Stimulated activated CD8-positive, alpha-beta memory T cell treated with anti-CD3 and anti-CD28 coated beads, Interleukin-4, amount 100 ng/mL, for 24 hours (primary cell): ENCODE measurements around the gene CYBC1.

Source experiments
- DNase-seq: peaks from one replicate; pipeline ENCODE4 v3.0.0-alpha.2; 2020; ENCODE audit warnings: low read depth

CYBC1 gene

GRCh38 chr17:82450357-82451106 is at the start of gene CYBC1:
TSS of gene CYBC1 (minus strand) at chr17:82450752. CDS start at chr17:82449254, 1,498 bp downstream.
- peak; percentile 89 for DNase-seq

DNA sequence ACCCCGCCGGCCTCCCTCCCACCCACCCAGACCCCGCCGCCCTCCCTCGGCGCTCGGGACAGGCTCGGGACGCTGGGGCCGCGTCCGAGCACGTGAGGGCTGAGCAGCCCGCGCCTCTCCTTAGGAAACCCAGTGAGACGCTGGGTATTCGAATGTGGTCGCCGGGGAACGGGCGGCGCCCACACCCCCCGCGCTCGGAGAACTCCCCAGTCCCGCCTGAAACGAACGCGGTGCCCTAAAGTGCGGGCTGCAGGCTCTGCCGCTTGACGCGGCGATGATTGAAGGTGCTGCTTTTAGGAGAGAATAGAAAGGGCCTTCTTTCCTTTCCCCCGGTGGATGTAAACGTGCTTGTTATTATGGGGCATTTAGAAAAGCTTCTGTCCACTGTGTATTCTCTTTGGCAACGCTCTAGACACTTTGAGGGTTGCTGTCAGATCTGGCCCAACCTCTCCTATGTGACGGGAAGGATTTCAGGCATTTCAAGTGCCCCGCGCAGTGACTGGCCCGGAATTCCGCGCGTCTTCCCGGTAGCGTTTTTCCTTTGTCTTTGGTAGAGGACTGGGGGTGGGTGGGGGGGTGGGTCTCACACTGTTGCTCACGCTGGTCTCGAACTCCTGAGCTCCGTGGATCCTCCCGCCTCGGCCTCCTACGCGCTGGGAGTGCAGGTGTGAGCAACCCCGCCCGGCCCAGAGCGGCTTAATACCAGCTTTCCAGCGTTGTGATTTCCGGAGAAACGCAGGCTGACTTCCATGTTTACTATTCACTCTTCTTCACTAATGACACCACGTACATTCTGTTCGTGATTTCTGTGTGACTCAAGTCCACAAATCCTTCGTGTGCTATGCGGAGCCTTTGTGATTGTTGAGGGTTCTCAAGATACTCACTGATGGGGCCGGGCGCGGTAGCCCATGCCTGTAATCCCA is 47.2 kb upstream of the CYBC1 start:
- DNase-seq = no peak

GRCh38 chr17:82496529-82497434 is 46.2 kb upstream of the CYBC1 start:
- peak; percentile 92 for DNase-seq

DNA sequence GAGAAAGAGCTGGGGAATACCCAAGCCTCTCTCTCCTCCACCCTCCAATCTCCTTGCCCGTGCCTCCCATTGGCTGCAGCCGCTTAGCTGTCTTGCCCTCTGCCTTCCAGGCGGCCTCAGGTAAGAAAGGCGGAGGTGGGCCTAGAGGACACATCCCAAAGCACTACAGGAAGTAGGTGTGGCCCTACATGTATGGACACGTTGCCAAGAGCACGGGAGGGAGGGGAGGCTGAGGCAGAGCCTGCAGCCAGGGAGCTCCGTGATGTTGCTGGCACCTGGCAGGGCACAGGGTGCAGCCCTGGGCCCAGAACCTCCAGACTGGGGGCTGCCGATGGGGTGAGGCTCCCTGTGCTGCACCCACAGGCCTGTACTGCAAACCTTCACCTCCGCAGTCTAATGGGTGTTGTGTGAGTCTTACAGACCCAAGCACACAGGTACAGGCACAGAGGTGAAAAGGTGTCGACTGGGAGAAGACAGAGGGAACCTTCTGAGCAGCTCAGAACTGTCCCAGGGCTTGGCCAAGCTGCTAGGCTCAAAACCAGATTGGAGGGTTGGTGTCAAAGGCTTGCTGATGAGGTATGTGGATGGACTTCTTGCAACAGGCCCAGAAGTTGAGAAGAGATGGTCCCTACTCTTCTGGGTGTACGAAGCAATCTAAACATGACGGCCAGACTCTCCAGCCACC is 45.4 kb upstream of the CYBC1 start:
- no peak for DNase-seq

- peak; percentile 76 for DNase-seq
Observed at GRCh38 chr17:82494236-82495055, 43.9 kb upstream of the CYBC1 start.

- DNase-seq = no peak
Observed at GRCh38 chr17:82493226-82493781, 42.8 kb upstream of the CYBC1 start.

GRCh38 chr17:82492643-82493225 is 42.2 kb upstream of the CYBC1 start:
- DNase-seq = no peak

DNA sequence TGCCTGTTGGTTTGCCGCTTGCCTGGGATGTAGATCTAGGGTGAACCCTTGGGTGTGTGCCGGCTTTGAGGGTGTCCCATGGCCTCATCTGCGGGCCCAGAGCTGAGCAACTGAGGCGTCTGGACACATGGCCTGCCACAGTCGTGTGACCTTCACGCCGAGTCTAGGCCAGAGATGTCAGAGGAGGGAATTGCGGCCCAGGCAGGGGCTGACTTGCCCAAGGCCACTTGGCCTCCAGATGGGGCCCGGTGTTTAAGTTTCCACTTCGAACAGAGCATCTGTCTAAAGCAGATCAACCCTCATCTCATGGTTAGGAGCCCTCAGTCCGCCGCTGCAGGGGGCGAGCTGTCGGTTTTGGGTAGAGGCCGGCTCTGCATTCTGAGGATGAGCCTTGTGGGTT is 41.0 kb upstream of the CYBC1 start:
- no peak for DNase-seq

- DNase-seq = no peak
Observed at GRCh38 chr17:82491196-82491530, 40.6 kb upstream of the CYBC1 start.

- DNase-seq = no peak
Observed at GRCh38 chr17:82490512-82491195, 40.1 kb upstream of the CYBC1 start.

GRCh38 chr17:82489851-82490511 is 39.4 kb upstream of the CYBC1 start:
- no peak for DNase-seq

DNA sequence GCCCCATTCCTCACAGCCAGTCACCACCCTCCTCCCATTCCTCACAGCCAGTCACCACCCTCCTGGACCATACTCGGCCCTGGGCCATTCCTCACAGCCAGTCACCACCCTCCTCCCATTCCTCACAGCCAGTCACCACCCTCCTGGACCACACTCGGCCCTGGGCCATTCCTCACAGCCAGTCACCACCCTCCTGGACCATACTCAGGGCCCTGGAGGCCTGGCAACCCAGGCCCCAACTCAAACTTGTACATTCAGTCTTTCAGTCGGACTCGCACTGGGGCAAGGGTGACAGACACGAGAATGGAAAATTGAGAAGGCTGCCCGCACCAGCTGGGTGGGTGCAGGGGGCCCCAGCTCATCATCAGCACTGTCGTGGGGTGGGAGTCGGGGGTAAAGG is 38.6 kb upstream of the CYBC1 start:
- DNase-seq = no peak

- DNase-seq = no peak
Observed at GRCh38 chr17:82487910-82488309, 37.4 kb upstream of the CYBC1 start.

DNA sequence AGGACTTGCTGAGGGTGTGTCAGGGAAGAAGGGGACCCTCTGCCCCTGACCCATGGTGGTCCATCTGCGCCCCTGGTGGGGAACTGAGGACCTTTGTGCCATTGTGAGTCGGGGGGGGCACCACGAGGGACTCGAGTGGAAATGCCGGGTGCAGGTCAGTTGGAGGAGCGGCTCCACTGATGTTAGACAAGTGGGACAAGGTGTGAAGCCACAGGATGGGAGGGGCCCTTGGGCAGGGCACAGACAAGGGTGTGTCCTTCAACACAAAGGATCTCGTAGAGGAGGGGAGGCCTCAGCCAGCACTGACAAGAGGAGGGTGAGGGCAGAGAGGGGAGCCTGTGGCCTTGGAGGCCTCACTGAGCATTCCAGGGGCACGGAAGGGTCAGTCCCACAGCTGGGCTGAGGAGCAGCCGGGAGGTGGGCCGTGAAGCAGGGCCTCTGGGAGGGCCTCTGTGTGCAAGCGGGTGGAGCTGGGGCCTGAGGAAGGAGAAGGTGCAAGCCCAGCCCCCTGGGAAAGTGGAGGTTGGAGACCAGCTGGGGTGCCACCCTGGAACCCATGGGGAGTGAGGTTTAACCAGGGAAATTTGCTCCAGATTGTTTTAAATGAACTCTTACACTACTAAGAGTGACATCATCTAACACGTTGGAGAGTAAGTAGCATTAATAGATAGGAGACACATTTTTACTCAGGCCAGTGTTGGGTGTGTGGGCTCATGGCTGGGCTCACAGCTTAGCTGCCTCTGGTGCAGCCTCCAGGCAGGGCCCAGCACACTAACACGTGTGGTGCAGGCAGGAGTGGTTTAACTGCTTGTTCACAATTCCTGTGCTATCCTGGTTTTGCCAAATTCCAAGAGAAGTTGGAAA is 35.9 kb upstream of the CYBC1 start:
- no peak for DNase-seq

GRCh38 chr17:82483836-82484235 is 33.3 kb upstream of the CYBC1 start:
- DNase-seq = no peak

DNA sequence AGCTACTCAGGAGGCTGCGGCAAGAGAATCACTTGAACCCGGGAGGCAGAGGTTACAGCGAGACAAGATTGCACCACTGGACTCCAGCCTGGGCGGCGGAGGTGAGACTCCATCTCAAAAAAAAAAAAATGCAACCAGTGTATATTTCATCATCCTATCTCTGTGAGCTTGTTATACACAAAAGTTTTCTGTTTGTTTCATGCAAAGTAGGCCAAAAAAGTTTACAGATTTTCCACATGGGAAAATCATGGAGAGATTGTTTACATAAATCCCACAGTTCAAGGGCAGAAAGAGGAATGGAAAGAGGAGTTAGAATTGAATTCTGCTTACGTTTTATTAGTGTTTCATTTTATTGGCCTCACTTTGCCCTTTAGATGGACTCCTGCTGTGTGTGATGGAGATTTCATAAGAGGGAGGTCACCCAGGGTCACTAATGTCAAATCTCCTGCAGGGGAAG is 32.7 kb upstream of the CYBC1 start:
- no peak for DNase-seq

- no peak for DNase-seq
Observed at GRCh38 chr17:82480318-82480717, 29.8 kb upstream of the CYBC1 start.

GRCh38 chr17:82479602-82480001 is 29.1 kb upstream of the CYBC1 start:
- DNase-seq = no peak
